GM21360 (cell line): ENCODE measurements around the gene RPRD1B.

ENCODE experiments used
- ATAC-seq: cut with Tn5 transposase; IDR thresholded peaks from one replicate; pipeline ENCODE4 v1.9.1; 2021; ENCODE audit warnings: mild to moderate bottlenecking, moderate library complexity; ENCODE audit not compliant: unreplicated experiment

Gene RPRD1B

GRCh38 chr20:38034108-38034649 is 633 bp downstream of the RPRD1B start:
- ATAC-seq: peak; percentile 19

GRCh38 chr20:38034961-38035360 is 1.4 kb downstream of the RPRD1B start:
- ATAC-seq: no peak

- no peak for ATAC-seq
These were observed 2.8 kb downstream of the RPRD1B start for GRCh38 chr20:38036366-38036765.

GRCh38 chr20:38040276-38040675 is 6.7 kb downstream of the RPRD1B start:
- no peak for ATAC-seq

GRCh38 chr20:38043512-38044300 is 10.2 kb downstream of the RPRD1B start:
- no peak for ATAC-seq

GRCh38 chr20:38044685-38045084 is 11.1 kb downstream of the RPRD1B start:
- no peak for ATAC-seq

- ATAC-seq: no peak
These were observed 13.0 kb downstream of the RPRD1B start for GRCh38 chr20:38046572-38046971.

GRCh38 chr20:38049800-38050199 is 16.3 kb downstream of the RPRD1B start:
- ATAC-seq: no peak

GRCh38 chr20:38050686-38051085 is 17.1 kb downstream of the RPRD1B start:
- no peak for ATAC-seq

GRCh38 chr20:38052870-38053269 is 19.3 kb downstream of the RPRD1B start:
- ATAC-seq: no peak

- ATAC-seq: no peak
These were observed 21.1 kb downstream of the RPRD1B start for GRCh38 chr20:38054647-38055046.

GRCh38 chr20:38055294-38055693 is 21.7 kb downstream of the RPRD1B start:
- ATAC-seq: no peak

- ATAC-seq: no peak
These were observed 22.3 kb downstream of the RPRD1B start for GRCh38 chr20:38055848-38056247.

- peak; percentile 58 for ATAC-seq
These were observed 23.9 kb downstream of the RPRD1B start for GRCh38 chr20:38057351-38057972.

GRCh38 chr20:38059832-38060231 is 26.3 kb downstream of the RPRD1B start:
- ATAC-seq: no peak

GRCh38 chr20:38060536-38060935 is 27.0 kb downstream of the RPRD1B start:
- ATAC-seq: no peak

- no peak for ATAC-seq
These were observed 27.6 kb downstream of the RPRD1B start for GRCh38 chr20:38061109-38061508.

GRCh38 chr20:38062890-38063289 is 29.3 kb downstream of the RPRD1B start:
- ATAC-seq: no peak

- no peak for ATAC-seq
These were observed 30.5 kb downstream of the RPRD1B start for GRCh38 chr20:38063911-38064530.

- ATAC-seq: no peak
These were observed 32.3 kb downstream of the RPRD1B start for GRCh38 chr20:38065764-38066375.

- ATAC-seq: no peak
These were observed 33.6 kb downstream of the RPRD1B start for GRCh38 chr20:38066969-38067716.
